H1 (cell line): ENCODE data around the gene CFLAR. TPM values are rescaled to one million over a fixed set of nuclear protein-coding genes. Genes with fewer than 3 reads are reported as not detected.

Experiments
- NANOG ChIP-seq: IDR thresholded peaks from 2 replicates; pipeline ENCODE4 v1.6.1; 2011; ENCODE audit warnings: low read length, low read depth, mild to moderate bottlenecking, inconsistent platforms; ENCODE audit not compliant: insufficient read depth, poor library complexity, severe bottlenecking
- polyA plus RNA-seq, 7 experiments: library from polyadenylated mRNA; depleted of rRNA in 3 of 7; stranded (reverse) in 5 of 7; unstranded in 2 of 7; fragments of >200 nt in 5 of 7; fragments of 200-250 nt in 2 of 7; gene quantifications; 1 replicate in 5 of 7; 2 replicates in 1 of 7; 4 replicates in 1 of 7; pipeline versions ENCODE4 v1.2.1 to v1.2.3, GENCODE V29; 2011 to 2013; ENCODE audit warnings: missing spikeins in 2 of 7, mixed read lengths in 2 of 7
- total RNA-seq: library from RNA; stranded (reverse); fragmentation: NEBNext Ultra II Directional; extraction: Animal tissue kit (Norgen Biotek cat#: 25700); gene quantifications from 2 replicates; pipeline ENCODE4 v1.2.1, GENCODE V29; 2021

The CFLAR gene
- total and polyA plus RNA-seq, 2 of the 8 experiments (the other 6 are each of a cell fraction or from before 2014, with no cell fraction given), result 1.1 to 3.9 TPM

- no peak for TF ChIP-seq NANOG
- TF ChIP-seq, all 59 proteins: peak for 0
Observed at GRCh38 chr2:201126308-201127151, 10.6 kb downstream of the CFLAR start (continued).
